Progenitor cell of endocrine pancreas (in vitro differentiated cells): ENCODE results near the gene BTBD9. TPM values are rescaled to one million over a fixed set of nuclear protein-coding genes. Genes with fewer than 3 reads are reported as not detected.

ENCODE experiments used
- DNase-seq: peaks from one replicate; pipeline ENCODE4 v3.0.0; 2021; ENCODE audit warnings: low spot score; ENCODE audit not compliant: unreplicated experiment
- H3K27ac Mint-ChIP-seq: 2 replicates; pipeline ENCODE4 v1.8.0; 2021; ENCODE audit warnings: mild to moderate bottlenecking, moderate library complexity, mixed read lengths
- H3K27me3 Mint-ChIP-seq: 2 replicates; pipeline ENCODE4 v1.8.0; 2021; ENCODE audit warnings: mixed read lengths
- H3K36me3 Mint-ChIP-seq: 2 replicates; pipeline ENCODE4 v1.8.0; 2022; ENCODE audit warnings: mixed read lengths; ENCODE audit not compliant: insufficient read depth
- H3K4me1 Mint-ChIP-seq: 2 replicates; pipeline ENCODE4 v1.8.0; 2021; ENCODE audit warnings: low read depth, mixed read lengths
- H3K4me3 Mint-ChIP-seq: 2 replicates; pipeline ENCODE4 v1.8.0; 2021; ENCODE audit warnings: low read depth, mild to moderate bottlenecking, moderate library complexity, mixed read lengths
- H3K9me3 Mint-ChIP-seq: 2 replicates; pipeline ENCODE4 v1.8.0; 2021; ENCODE audit warnings: low read depth, mixed read lengths
- total RNA-seq: library from RNA; stranded (reverse); gene quantifications from 2 replicates; pipeline ENCODE4 v1.2.1, GENCODE V29; 2021
- TF ChIP-seq, protein P1 (sequence below): fragments of 200-600 bp; sonication (generic); IDR thresholded peaks from one replicate; pipeline ENCODE4 v1.5.0; 2021; ENCODE audit warnings: antibody characterized with exemption, mild to moderate bottlenecking; ENCODE audit not compliant: unreplicated experiment

The BTBD9 gene
- total RNA-seq, 1 donor from 2014 or later = 25.9 TPM

GRCh38 chr6:38400101-38400500 is 239.6 kb downstream of the BTBD9 start:
- H3K27me3 Mint-ChIP-seq = no peaks in the 10 kb centered on the region
- TF ChIP-seq, protein P1, sequence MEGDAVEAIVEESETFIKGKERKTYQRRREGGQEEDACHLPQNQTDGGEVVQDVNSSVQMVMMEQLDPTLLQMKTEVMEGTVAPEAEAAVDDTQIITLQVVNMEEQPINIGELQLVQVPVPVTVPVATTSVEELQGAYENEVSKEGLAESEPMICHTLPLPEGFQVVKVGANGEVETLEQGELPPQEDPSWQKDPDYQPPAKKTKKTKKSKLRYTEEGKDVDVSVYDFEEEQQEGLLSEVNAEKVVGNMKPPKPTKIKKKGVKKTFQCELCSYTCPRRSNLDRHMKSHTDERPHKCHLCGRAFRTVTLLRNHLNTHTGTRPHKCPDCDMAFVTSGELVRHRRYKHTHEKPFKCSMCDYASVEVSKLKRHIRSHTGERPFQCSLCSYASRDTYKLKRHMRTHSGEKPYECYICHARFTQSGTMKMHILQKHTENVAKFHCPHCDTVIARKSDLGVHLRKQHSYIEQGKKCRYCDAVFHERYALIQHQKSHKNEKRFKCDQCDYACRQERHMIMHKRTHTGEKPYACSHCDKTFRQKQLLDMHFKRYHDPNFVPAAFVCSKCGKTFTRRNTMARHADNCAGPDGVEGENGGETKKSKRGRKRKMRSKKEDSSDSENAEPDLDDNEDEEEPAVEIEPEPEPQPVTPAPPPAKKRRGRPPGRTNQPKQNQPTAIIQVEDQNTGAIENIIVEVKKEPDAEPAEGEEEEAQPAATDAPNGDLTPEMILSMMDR = no peak
- no peaks in the 10 kb centered on the region for H3K9me3 Mint-ChIP-seq
- no peak for DNase-seq
- H3K4me1 Mint-ChIP-seq = peaks cover 10% of the 10 kb centered on the region
- H3K4me3 Mint-ChIP-seq = no peak overlapping the region
- H3K36me3 Mint-ChIP-seq = no peaks in the 10 kb centered on the region
- no peak overlapping the region for H3K27ac Mint-ChIP-seq

- no peaks in the 10 kb centered on the region for H3K36me3 Mint-ChIP-seq
- no peaks in the 10 kb centered on the region for H3K9me3 Mint-ChIP-seq
- no peak for DNase-seq
- peaks cover 9% of the 10 kb centered on the region for H3K4me1 Mint-ChIP-seq
- H3K4me3 Mint-ChIP-seq = no peak overlapping the region
- no peaks in the 10 kb centered on the region for H3K27me3 Mint-ChIP-seq
- TF ChIP-seq, protein P1 = no peak
- H3K27ac Mint-ChIP-seq = no peak overlapping the region
These were observed 243.5 kb downstream of the BTBD9 start for GRCh38 chr6:38396209-38396608.

- no peaks in the 10 kb centered on the region for H3K36me3 Mint-ChIP-seq
- H3K4me3 Mint-ChIP-seq = no peak overlapping the region
- DNase-seq = no peak
- no peak overlapping the region for H3K27ac Mint-ChIP-seq
- TF ChIP-seq, protein P1 = no peak
- H3K4me1 Mint-ChIP-seq = peaks cover 10% of the 10 kb centered on the region
- no peaks in the 10 kb centered on the region for H3K9me3 Mint-ChIP-seq
- H3K27me3 Mint-ChIP-seq = no peaks in the 10 kb centered on the region
These were observed 245.7 kb downstream of the BTBD9 start for GRCh38 chr6:38393986-38394385.

DNA sequence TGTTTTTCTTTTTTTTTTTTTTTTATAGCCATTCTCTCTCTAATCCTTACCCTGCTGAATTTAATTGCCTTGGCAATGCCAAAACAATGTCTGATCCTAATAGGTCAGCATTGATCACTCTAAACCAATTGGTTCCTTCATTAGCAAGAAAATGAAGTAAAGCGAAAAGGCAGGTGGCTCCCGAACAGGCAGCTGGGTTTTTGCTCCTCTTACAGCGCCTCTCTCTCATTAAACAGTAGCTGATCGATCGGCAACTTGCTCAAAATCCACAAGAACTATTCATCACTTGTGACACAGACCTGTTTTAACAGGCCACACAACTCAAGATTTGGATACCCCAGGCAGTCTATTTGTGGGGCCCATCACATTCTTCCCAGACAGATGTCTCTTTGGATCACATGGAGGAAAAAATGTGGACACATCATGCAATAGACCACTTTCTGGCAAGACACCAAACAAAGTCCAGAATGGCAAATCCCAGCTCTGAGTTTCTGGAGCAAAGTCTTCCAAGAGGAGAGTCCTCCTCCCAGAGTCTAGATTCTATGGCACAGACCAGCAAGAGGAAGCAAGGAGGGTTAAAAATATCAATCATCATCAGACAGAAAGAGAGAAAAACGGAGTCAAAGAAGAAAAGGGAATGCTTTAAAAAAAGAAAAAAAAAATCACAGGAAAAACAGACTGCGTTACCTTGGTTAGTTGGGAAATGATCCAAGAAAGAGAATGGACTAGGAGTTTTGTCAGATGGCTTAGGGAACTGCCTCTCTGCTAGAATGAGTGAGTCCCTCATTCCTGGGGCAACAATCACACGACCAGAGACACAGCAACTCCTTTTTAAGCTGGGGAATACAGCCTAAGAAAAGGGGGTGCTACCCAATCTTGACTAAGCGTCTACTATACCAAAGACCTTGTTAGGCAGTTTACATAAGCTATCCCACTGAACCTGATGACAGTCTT is 247.8 kb downstream of the BTBD9 start:
- Mint-ChIP-seq H3K27me3 (no peaks in the 10 kb centered on the region), H3K9me3 (no peaks in the 10 kb centered on the region)

DNA sequence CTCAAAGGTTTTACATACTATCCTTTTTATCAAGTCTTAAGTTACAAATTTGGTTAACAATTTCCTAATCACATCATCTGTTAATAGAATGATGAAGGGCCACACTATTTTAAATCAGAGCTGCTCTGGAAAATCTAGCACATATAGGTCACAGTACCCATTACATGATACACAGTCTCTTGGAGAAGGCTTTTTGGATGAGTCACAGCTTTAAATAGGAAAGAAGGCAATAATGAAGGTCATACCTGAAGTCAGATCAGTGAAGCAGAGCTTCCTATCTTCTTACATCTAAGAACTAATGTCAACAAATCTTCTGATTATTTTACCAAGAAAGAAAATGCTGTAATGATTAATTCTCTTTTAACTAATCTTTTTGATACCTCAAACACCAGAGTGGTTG is 248.5 kb downstream of the BTBD9 start:
- DNase-seq = no peak
- H3K9me3 Mint-ChIP-seq = no peaks in the 10 kb centered on the region
- H3K27me3 Mint-ChIP-seq = no peaks in the 10 kb centered on the region
- H3K4me3 Mint-ChIP-seq = no peak overlapping the region
- H3K4me1 Mint-ChIP-seq = peaks cover 8% of the 10 kb centered on the region
- TF ChIP-seq, protein P1 = no peak
- no peak overlapping the region for H3K27ac Mint-ChIP-seq
- H3K36me3 Mint-ChIP-seq = no peaks in the 10 kb centered on the region

More for the DNA sequence above, 247.8 kb downstream of the BTBD9 start:
- Mint-ChIP-seq H3K27ac (peak overlapping the region; percentile 23), H3K36me3 (no peaks in the 10 kb centered on the region), H3K4me3 (no peak overlapping the region), H3K4me1 (peaks cover 8% of the 10 kb centered on the region)
- no peak for DNase-seq
- TF ChIP-seq, protein P1 = no peak
